ENCODE measurements around the gene PPP1R1A. TPM values are rescaled to one million over a fixed set of nuclear protein-coding genes. Genes with fewer than 3 reads are reported as not detected.

PPP1R1A gene, protein sequence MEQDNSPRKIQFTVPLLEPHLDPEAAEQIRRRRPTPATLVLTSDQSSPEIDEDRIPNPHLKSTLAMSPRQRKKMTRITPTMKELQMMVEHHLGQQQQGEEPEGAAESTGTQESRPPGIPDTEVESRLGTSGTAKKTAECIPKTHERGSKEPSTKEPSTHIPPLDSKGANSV
- not detected for total RNA-seq
- long read RNA-seq = 0 reads

DNA sequence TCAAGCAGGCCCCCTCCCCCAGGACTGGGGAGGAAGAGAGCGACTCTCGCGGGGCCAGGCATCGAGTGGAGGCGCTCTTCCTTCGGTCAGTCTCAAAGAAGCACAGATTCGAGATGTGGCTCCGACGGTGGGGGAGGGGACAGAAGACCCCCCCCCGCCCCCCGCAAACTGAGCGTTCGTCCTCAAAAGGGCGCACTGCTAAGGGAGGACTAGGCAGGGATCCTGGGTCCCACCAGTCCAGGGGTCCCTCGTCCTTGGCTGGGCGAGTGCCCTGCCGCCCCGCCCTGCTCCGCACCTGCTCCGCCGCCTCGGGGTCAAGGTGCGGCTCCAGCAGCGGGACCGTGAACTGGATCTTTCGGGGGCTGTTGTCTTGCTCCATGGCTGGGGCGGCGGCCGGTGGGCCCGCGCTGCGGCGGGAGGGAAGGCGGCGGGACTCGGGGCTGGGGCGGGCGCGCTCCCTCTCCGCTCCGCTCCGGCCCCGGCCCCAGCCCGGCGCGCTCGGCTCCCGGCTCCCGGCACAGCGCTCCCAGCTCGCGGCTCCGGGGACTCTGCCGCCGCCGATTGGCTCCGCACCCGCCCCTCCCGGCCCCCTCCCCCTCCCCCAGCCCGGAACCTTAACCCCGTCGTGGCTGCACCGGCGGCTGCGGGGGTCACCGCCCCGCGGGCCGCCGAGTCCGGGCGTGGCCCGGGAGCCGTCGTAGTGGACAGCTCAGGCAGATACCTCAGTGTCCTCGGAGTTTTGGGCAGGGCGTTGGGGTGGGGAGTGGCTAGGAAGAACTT, at the start of gene PPP1R1A:
PPP1R1A (minus strand) TSS at position 550 of the 780 bp plus-strand sequence; CDS start at position 379, 171 bp downstream.
- intact Hi-C loops (cut with DNase I) = no loop called here
- no peaks in the 10 kb centered on the region for H3K9me3 ChIP-seq
- ATAC-seq (peak; percentile 59), DNase-seq (peak; percentile 70)
- peak within 1 kb of the TSS; percentile 31 for H3K4me3 ChIP-seq
- H3K4me1 ChIP-seq = peaks cover 6% of the 10 kb centered on the region
- H3K27ac ChIP-seq = no peak within 1 kb of the TSS
- peaks cover 49% of the 10 kb centered on the region for H3K27me3 ChIP-seq
- H3K36me3 ChIP-seq = no peaks in the 10 kb centered on the region
- TF ChIP-seq, protein P1, sequence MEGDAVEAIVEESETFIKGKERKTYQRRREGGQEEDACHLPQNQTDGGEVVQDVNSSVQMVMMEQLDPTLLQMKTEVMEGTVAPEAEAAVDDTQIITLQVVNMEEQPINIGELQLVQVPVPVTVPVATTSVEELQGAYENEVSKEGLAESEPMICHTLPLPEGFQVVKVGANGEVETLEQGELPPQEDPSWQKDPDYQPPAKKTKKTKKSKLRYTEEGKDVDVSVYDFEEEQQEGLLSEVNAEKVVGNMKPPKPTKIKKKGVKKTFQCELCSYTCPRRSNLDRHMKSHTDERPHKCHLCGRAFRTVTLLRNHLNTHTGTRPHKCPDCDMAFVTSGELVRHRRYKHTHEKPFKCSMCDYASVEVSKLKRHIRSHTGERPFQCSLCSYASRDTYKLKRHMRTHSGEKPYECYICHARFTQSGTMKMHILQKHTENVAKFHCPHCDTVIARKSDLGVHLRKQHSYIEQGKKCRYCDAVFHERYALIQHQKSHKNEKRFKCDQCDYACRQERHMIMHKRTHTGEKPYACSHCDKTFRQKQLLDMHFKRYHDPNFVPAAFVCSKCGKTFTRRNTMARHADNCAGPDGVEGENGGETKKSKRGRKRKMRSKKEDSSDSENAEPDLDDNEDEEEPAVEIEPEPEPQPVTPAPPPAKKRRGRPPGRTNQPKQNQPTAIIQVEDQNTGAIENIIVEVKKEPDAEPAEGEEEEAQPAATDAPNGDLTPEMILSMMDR (IDR thresholded peaks at IDR 0.05) = no peak

DNA sequence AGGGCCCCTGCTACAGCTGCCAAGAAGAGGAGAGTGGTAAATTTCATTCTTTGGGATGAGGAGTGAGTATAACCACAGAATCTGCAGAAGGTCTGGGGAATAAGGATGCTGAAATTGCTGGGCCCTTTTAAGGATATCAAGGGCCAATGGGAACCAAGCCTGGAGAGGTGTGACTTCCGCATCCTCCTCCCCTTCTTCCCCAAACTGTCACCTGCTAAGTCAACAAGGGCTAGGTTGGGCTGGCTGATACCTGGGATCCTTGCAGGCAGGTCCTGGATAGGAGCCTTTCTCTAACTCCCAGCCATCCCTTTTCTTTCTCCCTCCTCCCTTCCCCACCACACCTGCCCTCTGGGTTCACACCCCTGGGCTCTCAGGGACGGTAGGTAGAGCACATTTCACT, 46.3 kb upstream of the PPP1R1A start, which contains the start of gene LACRT:
LACRT (minus strand) TSS at position 101 of the 400 bp plus-strand sequence; CDS start at position 47, 54 bp downstream.
- Histone ChIP-seq H3K4me3 (no peak within 1 kb of the TSS), H3K9me3 (no peaks in the 10 kb centered on the region), H3K36me3 (no peaks in the 10 kb centered on the region), H3K27me3 (no peaks in the 10 kb centered on the region), H3K27ac (no peak within 1 kb of the TSS), H3K4me1 (no peaks in the 10 kb centered on the region)
- intact Hi-C loops (cut with DNase I) = no loop called here
- ATAC-seq = no peak
- TF ChIP-seq, protein P1 (IDR thresholded peaks at IDR 0.05) = no peak
- DNase-seq = no peak

DNA sequence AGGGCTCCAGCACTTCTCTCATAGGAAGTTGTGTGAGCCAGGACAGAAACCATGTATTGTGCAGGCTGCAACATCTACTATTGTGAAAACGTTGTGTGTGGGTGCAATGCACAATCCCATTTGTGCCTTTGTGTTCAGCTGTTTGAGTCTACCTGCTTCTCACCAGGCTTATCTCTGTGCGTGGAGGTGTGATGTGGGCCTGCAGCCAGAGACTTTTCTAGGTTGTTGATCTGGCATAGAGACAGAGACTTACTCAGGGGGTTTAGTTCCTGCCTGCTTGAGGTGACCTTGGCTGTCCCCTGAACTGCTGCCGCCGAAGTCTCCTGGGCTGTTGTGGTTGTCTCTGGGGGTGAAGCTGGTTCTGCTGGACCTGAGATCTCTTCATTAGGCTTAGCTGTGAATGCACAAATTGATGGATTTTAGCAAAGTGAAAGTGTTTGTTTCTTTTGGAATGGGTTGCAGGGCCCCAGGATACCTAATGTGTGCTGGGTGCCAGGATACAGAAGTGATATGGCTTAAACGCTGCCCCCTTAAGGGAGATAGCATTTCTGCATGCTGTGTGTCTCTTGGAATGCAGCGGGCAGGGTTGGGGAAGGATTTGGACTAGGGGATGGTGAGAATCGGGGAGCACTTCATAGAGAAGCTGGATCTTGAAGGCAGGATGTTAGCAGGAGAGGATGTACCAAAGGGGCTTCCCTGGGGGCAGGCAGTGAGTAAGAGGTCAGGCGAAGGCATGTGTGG, 43.7 kb upstream of the PPP1R1A start:
- no peak overlapping the region for H3K4me3 ChIP-seq
- DNase-seq (no peak), ATAC-seq (no peak)
- no peaks in the 10 kb centered on the region for H3K27me3 ChIP-seq
- TF ChIP-seq, protein P1 (IDR thresholded peaks at IDR 0.05) = no peak
- no peaks in the 10 kb centered on the region for H3K4me1 ChIP-seq
- intact Hi-C loops (cut with DNase I) = no loop called here
- H3K27ac ChIP-seq = no peak overlapping the region
- H3K36me3 ChIP-seq = no peaks in the 10 kb centered on the region
- H3K9me3 ChIP-seq = no peaks in the 10 kb centered on the region

DNA sequence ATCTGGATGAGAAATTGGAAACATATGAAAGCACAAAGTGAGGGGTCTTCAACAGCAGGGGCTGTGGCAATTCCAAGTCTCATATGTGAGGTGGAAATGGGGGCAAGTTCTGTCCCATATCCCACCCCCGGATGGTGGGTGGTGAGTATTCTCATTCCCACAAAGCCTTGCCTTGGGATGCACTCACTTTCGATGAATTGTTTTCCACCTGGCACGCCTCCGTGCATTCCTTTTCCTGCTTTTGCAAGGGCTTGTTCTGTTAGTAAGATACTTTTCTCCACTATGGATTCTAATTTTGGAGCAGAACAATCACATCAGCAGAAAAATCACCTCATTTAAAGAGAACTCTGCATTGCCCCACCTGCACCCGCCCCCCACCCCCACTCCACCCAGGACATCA, 43.1 kb upstream of the PPP1R1A start:
- Histone ChIP-seq H3K9me3 (no peaks in the 10 kb centered on the region), H3K4me1 (no peaks in the 10 kb centered on the region), H3K27ac (no peak overlapping the region), H3K4me3 (no peak overlapping the region), H3K36me3 (no peaks in the 10 kb centered on the region), H3K27me3 (no peaks in the 10 kb centered on the region)
- TF ChIP-seq, protein P1 (IDR thresholded peaks at IDR 0.05) = no peak
- intact Hi-C loops (cut with DNase I) = no loop called here
- DNase-seq (no peak), ATAC-seq (no peak)

DNA sequence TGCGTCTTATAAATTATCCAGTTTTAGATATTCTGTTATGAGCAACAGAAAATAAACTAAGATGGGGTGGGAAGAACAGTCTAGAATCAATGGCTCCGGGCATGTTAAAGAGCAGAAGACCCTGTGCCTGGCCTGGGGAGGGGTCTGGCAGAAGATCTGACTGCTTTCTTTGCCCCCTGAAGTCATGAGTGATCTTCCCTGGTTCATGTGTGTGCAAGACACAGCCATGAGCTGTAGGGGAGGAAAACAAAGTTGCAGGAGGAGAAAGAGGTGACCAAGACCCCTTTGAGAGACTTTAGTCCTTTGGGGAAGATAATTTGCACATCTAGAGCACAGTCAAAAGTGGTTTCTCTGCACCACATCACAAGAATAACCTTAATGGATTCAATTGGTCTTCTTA, 41.5 kb upstream of the PPP1R1A start:
- DNase-seq = no peak
- H3K4me1 ChIP-seq = no peaks in the 10 kb centered on the region
- TF ChIP-seq, protein P1 (IDR thresholded peaks at IDR 0.05) = no peak
- no peak overlapping the region for H3K4me3 ChIP-seq
- H3K36me3 ChIP-seq = no peaks in the 10 kb centered on the region
- intact Hi-C loops (cut with DNase I) = no loop called here
- H3K9me3 ChIP-seq = no peaks in the 10 kb centered on the region
- no peak overlapping the region for H3K27ac ChIP-seq
- ATAC-seq = no peak
- peaks cover 3% of the 10 kb centered on the region for H3K27me3 ChIP-seq

Measured in upper lobe of right lung (tissue), 1 donor.